ENCODE results near the gene NPAS3. TPM values are rescaled to one million over a fixed set of nuclear protein-coding genes. Genes with fewer than 3 reads are reported as not detected.

Gene NPAS3
- total RNA-seq, 4 donors from 2014 or later = 0.19 to 2.1 (median 1.7) TPM; not detected in 1

- H3K4me3 ChIP-seq = no peak overlapping the region
- H3K36me3 ChIP-seq = no peaks in the 10 kb centered on the region
- no peak for DNase-seq
- no peak overlapping the region for H3K27ac ChIP-seq
- no peaks in the 10 kb centered on the region for H3K27me3 ChIP-seq
- H3K9me3 ChIP-seq = no peaks in the 10 kb centered on the region
- no peak for TF ChIP-seq POLR2A (IDR thresholded peaks at IDR 0.05)
- H3K4me1 ChIP-seq = no peaks in the 10 kb centered on the region
Observed at GRCh38 chr14:33275879-33276278, 337.2 kb downstream of the NPAS3 start.

DNA sequence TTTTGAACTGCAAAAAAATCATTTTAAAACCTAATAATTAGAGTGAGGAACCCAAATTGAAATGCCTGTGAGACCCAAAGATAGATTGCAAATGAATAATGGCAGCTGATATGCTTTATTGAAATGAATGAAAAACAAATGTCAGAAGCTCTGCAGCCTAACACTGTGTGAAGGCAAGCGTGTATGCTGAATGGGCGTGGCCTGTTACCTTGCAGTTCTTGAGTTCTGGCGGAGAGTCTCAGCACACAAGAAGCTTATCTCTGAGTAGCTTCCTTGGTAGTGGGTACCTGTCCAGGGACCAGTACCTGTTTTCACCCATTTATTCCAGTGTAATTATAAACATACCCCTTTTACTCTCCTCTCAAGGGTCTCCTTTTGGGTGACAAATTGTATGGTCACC is 341.2 kb downstream of the NPAS3 start:
- H3K9me3 ChIP-seq = no peaks in the 10 kb centered on the region
- H3K27me3 ChIP-seq = no peaks in the 10 kb centered on the region
- DNase-seq = no peak
- no peaks in the 10 kb centered on the region for H3K4me1 ChIP-seq
- H3K27ac ChIP-seq = no peak overlapping the region
- no peak overlapping the region for H3K4me3 ChIP-seq
- no peaks in the 10 kb centered on the region for H3K36me3 ChIP-seq
- TF ChIP-seq, protein P1, sequence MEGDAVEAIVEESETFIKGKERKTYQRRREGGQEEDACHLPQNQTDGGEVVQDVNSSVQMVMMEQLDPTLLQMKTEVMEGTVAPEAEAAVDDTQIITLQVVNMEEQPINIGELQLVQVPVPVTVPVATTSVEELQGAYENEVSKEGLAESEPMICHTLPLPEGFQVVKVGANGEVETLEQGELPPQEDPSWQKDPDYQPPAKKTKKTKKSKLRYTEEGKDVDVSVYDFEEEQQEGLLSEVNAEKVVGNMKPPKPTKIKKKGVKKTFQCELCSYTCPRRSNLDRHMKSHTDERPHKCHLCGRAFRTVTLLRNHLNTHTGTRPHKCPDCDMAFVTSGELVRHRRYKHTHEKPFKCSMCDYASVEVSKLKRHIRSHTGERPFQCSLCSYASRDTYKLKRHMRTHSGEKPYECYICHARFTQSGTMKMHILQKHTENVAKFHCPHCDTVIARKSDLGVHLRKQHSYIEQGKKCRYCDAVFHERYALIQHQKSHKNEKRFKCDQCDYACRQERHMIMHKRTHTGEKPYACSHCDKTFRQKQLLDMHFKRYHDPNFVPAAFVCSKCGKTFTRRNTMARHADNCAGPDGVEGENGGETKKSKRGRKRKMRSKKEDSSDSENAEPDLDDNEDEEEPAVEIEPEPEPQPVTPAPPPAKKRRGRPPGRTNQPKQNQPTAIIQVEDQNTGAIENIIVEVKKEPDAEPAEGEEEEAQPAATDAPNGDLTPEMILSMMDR (IDR thresholded peaks at IDR 0.05) = no peak
- TF ChIP-seq POLR2A (IDR thresholded peaks at IDR 0.05) = no peak

GRCh38 chr14:33280646-33281045 is 342.0 kb downstream of the NPAS3 start:
- no peaks in the 10 kb centered on the region for H3K4me1 ChIP-seq
- no peak for DNase-seq
- H3K27me3 ChIP-seq = no peaks in the 10 kb centered on the region
- no peak overlapping the region for H3K4me3 ChIP-seq
- H3K36me3 ChIP-seq = no peaks in the 10 kb centered on the region
- no peak overlapping the region for H3K27ac ChIP-seq
- TF ChIP-seq, protein P1 (IDR thresholded peaks at IDR 0.05) = no peak
- TF ChIP-seq POLR2A (IDR thresholded peaks at IDR 0.05) = no peak
- no peaks in the 10 kb centered on the region for H3K9me3 ChIP-seq

DNA sequence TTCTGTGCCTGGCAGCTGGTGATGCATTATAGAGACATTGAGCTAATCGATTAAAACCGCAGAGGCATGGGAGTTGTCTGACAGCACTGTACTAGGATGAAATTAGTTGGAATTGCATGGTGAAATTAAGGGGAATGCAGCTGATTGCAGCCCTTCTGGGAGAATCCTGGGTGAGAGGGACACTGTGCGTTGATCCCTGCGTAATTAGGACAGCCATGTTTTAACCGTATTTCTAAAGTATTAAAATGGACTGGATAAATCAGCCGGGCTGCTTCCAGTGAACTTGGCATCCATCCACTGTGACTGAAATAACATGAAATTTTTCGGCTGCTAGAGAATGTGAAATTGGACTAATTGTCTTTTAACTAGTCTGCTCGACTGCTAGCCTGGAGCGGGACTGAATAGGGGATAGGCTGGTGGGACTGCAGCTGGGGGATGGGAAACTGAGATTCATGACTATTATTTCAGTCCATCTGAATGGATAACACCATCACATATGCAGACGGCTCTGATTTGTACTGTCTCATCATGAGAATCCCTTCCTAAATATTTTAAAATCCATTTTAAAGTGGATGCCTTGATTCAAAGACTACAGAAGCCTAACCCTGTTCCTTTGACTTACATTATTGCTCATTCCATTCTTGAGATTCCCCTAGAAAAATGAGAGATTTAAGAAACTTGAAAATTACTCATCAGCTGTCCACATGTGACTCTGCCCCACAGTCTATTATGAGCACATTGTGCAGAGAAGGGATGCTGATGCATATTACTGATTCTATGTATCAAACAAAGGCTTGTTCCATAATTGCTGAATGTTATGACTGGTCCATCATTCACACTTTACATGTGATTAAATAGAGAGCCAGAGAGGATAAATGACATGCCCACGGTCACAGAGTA is 343.9 kb downstream of the NPAS3 start:
- TF ChIP-seq, protein P1 (IDR thresholded peaks at IDR 0.05) = no peak
- Histone ChIP-seq H3K27ac (no peak overlapping the region), H3K9me3 (no peaks in the 10 kb centered on the region), H3K27me3 (no peaks in the 10 kb centered on the region), H3K36me3 (no peaks in the 10 kb centered on the region), H3K4me1 (no peaks in the 10 kb centered on the region), H3K4me3 (no peak overlapping the region)
- DNase-seq = no peak

- Histone ChIP-seq H3K27ac (no peak overlapping the region), H3K4me1 (no peaks in the 10 kb centered on the region), H3K4me3 (no peak overlapping the region), H3K36me3 (no peaks in the 10 kb centered on the region), H3K9me3 (no peaks in the 10 kb centered on the region), H3K27me3 (no peaks in the 10 kb centered on the region)
- DNase-seq = no peak
- TF ChIP-seq POLR2A (IDR thresholded peaks at IDR 0.05) = no peak
- TF ChIP-seq, protein P1 (IDR thresholded peaks at IDR 0.05) = no peak
Observed at GRCh38 chr14:33285902-33286700, 347.4 kb downstream of the NPAS3 start.

GRCh38 chr14:33287189-33287588 is 348.5 kb downstream of the NPAS3 start:
- DNase-seq = no peak
- no peak for TF ChIP-seq POLR2A (IDR thresholded peaks at IDR 0.05)
- TF ChIP-seq, protein P1 (IDR thresholded peaks at IDR 0.05) = no peak
- H3K27ac ChIP-seq = no peak overlapping the region
- no peaks in the 10 kb centered on the region for H3K27me3 ChIP-seq
- no peaks in the 10 kb centered on the region for H3K36me3 ChIP-seq
- H3K4me3 ChIP-seq = no peak overlapping the region
- H3K4me1 ChIP-seq = no peaks in the 10 kb centered on the region
- H3K9me3 ChIP-seq = no peaks in the 10 kb centered on the region
